Heart left ventricle (tissue), 16 donors: ENCODE data around the gene NIP7. TPM values are rescaled to one million over a fixed set of nuclear protein-coding genes. Genes with fewer than 3 reads are reported as not detected.

Source experiments
- ATAC-seq, 4 donors: fragments of 200-7000 bp; cut with Tn5 transposase; one replicate each; pipeline ENCODE4 v1.9.1; 2020 to 2022; ENCODE audit warnings: moderate library complexity in 4 of 4, mild to moderate bottlenecking in 3 of 4, moderate number of reproducible peaks in 1 of 4
- DNase-seq, 5 donors: peaks; one replicate each; pipeline ENCODE4 v3.0.0-alpha.2; 2020
- H3K27ac ChIP-seq, 12 donors: fragments of 200-600 bp; sonication (generic) in 4 of 12; one replicate each; pipeline versions ENCODE4 v1.5.0 to v1.8.0; 2016 to 2022; ENCODE audit warnings: mild to moderate bottlenecking in 2 of 12
- H3K27me3 ChIP-seq, 9 donors: fragments of 200-600 bp; sonication (generic) in 2 of 9; one replicate each; pipeline versions ENCODE4 v1.5.1 to v1.8.0; 2016 to 2022; ENCODE audit warnings: mild to moderate bottlenecking in 3 of 9
- H3K36me3 ChIP-seq, 9 donors: fragments of 200-600 bp; sonication (generic) in 2 of 9; one replicate each; pipeline versions ENCODE4 v1.5.0 to v1.8.0; 2018 to 2022; ENCODE audit warnings: mild to moderate bottlenecking in 2 of 9
- H3K4me1 ChIP-seq, 12 donors: fragments of 200-600 bp; sonication (generic) in 4 of 12; one replicate each; pipeline versions ENCODE4 v1.5.0 to v1.8.0; 2016 to 2022; ENCODE audit warnings: mild to moderate bottlenecking in 3 of 12
- H3K4me3 ChIP-seq, 12 donors: fragments of 200-600 bp; sonication (generic) in 4 of 12; one replicate each; pipeline versions ENCODE4 v1.5.0 to v1.8.0; 2017 to 2022; ENCODE audit warnings: mild to moderate bottlenecking in 9 of 12, moderate library complexity in 4 of 12
- H3K9me3 ChIP-seq, 12 donors: fragments of 200-600 bp; sonication (generic) in 4 of 12; one replicate each; pipeline versions ENCODE4 v1.5.0 to v1.8.0; 2016 to 2022; ENCODE audit warnings: mild to moderate bottlenecking in 1 of 12
- CTCF ChIP-seq, 12 donors: fragments of 200-600 bp; sonication (generic) in 4 of 12; IDR thresholded peaks; one replicate each; pipeline versions ENCODE4 v1.5.0 to v1.8.0; 2018 to 2022; ENCODE audit warnings: antibody characterized with exemption in 12 of 12, mild to moderate bottlenecking in 5 of 12
- POLR2A ChIP-seq, 2 donors: fragments of 450-650 bp; IDR thresholded peaks; one replicate each; pipeline ENCODE4 v1.6.1; 2017; ENCODE audit warnings: antibody characterized with exemption in 2 of 2, mild to moderate bottlenecking in 2 of 2, moderate library complexity in 2 of 2
- WGBS, 4 donors: extraction: QIAGEN DNeasy Blood & Tissue Kit in 2 of 4; methylation state at CpG; one replicate each; pipeline versions ENCODE4 v1.1.5 to v1.1.7; 2013 to 2018; 5-methylcytosine and 5-hydroxymethylcytosine counted together
- intact Hi-C, 10 donors: fragments of 100-400 bp; cut with DNase I; formaldehyde crosslinking; loops; one replicate each; pipeline versions ENCODE4 v1.11.1 to v1.14.2; 2022
- polyA plus RNA-seq, 2 donors: library from polyadenylated mRNA; stranded (reverse); fragments of 200-250 nt; gene quantifications; one replicate each; pipeline ENCODE4 v1.2.3, GENCODE V29; 2013
- total RNA-seq, 9 donors: library from RNA; depleted of rRNA in 2 of 9; stranded (reverse); fragments of >200 nt in 2 of 9; fragmentation: NEBNext Ultra II Directional in 3 of 9; extraction: Animal tissue kit (Norgen Biotek cat#: 25700) in 3 of 9; gene quantifications; one replicate each; pipeline versions ENCODE4 v1.1.0 to v1.2.4, GENCODE V29; 2016 to 2023
- donor health status: ischemic (EF 13 %, LVEDD 7.1; RV severe dilation, severe dysfunction).
- donor health status: healthy with polysubstance abuse.
- donor health status: DM: no; HTN: yes; CAD: no.
- donor health status: DM: no; HTN: no; CAD: no.
- donor health status: ischemic (EF 25% LVEDD 6.9; RV normal size, moderate dysfunction).
- donor health status: ischemic (EF 25% LVEDD 5.7; RV mildly dilated, moderate dysfunction).
- donor health status: healthy.
- donor health status: DM: yes; HTN: yes; CAD: no.
- donor health status: ischemic (EF 35%, LVEDD 5.7; RV mildly dilated, moderate dysfunction).
- donor health status: nonischemic (EF 11% LVEDD 7.7; RV severe dilation, severe dysfunction).
- donor health status: DM: yes; HTN: yes; CAD: no.
- donor health status: PGD.
- donor health status: ischemic (EF 29% LVEDD 5.4; RV normal size, mild dysfunction).
- donor health status: nonischemic (EF 23%, LVEDD 6.1; RV moderate dilation, normal function).

NIP7 gene
- total and polyA plus RNA-seq, 11 donors = 4.7 to 13.9 (median 10.3) TPM

GRCh38 chr16:69321080-69321479 lies 18.5 kb upstream of the NIP7 start:
- Histone ChIP-seq H3K36me3 (peaks cover 5 to 100% (median 98%) of the 10 kb centered on the region in 9 donors), H3K4me3 (no peak overlapping the region), H3K4me1 (peaks cover 0 to 14% (median 2%) of the 10 kb centered on the region in 12 donors), H3K9me3 (no peaks in the 10 kb centered on the region), H3K27me3 (no peaks in the 10 kb centered on the region), H3K27ac (no peak overlapping the region)
- WGBS, 4 donors = 84 to 93% (median 93%) methylated on average over 10 to 22 of the region's 22 CpGs
- DNase-seq (peak in 1 of 5 donors; percentile 15), ATAC-seq (no peak)
- intact Hi-C loops = no loop called here
- TF ChIP-seq CTCF (IDR thresholded peaks at IDR 0.05) (no peak), POLR2A (IDR thresholded peaks at IDR 0.05) (no peak)

DNA sequence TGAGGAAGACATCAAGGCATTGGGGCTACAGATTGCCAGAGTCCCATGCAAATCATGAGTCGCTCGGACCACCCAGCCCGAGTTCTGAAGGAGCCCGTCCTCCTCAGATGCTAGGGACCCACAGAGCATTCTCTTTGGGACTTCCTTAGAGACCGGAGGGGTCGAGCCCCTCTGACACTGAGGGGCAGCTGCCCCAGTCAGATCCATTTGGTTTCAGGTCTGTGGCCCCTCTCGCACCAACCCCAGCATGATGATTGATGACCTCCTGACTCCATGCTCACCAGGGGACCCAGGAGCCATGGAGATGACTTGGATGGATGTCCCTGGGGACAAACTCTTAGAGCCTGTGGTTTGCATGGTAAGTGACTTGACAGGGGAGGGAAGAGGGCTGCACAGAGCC lies 17.2 kb upstream of the NIP7 start:
- Histone ChIP-seq H3K4me3 (no peak overlapping the region), H3K36me3 (peaks cover 5 to 98% (median 89%) of the 10 kb centered on the region in 9 donors), H3K27me3 (no peaks in the 10 kb centered on the region), H3K27ac (no peak overlapping the region), H3K9me3 (no peaks in the 10 kb centered on the region), H3K4me1 (peaks cover 0 to 27% (median 10%) of the 10 kb centered on the region in 12 donors)
- 92 to 99% (median 92%) methylated on average over 7 of the region's 7 CpGs for WGBS, 4 donors
- ATAC-seq (no peak), DNase-seq (peak in 1 of 5 donors; percentile 8)
- intact Hi-C loops = no loop called here
- TF ChIP-seq POLR2A (IDR thresholded peaks at IDR 0.05) (no peak), CTCF (IDR thresholded peaks at IDR 0.05) (no peak)

DNA sequence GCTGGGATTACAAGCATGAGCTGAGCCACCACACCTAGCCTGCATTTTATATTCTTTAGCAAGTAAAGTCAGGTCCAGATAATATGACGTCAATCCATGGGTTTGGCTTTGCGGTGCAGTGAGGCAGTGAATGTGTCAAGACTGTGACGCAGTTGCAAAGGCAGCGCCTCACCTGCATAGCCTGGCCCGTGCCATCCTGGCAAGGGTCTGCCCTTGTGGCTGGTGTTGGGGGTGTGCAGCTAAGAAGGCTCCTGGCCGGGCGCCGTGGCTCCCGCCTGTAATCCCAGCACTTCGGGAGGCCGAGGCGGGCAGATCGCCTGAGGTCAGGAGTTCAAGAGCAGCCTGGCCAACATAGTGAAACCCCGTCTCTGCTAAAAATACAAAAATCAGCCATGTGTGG lies 16.2 kb upstream of the NIP7 start:
- no peaks in the 10 kb centered on the region for H3K27me3 ChIP-seq
- no peak overlapping the region for H3K27ac ChIP-seq
- peaks cover 5 to 98% (median 89%) of the 10 kb centered on the region in 9 donors for H3K36me3 ChIP-seq
- ATAC-seq = no peak
- intact Hi-C loops = no loop called here
- DNase-seq = no peak
- WGBS, 4 donors = 90 to 98% (median 94%) methylated on average over 13 to 14 of the region's 14 CpGs
- no peaks in the 10 kb centered on the region for H3K9me3 ChIP-seq
- H3K4me1 ChIP-seq = peaks cover 0 to 38% (median 13%) of the 10 kb centered on the region in 12 donors
- no peak overlapping the region for H3K4me3 ChIP-seq
- TF ChIP-seq POLR2A (IDR thresholded peaks at IDR 0.05) = no peak
- TF ChIP-seq CTCF (IDR thresholded peaks at IDR 0.05) = no peak

DNA sequence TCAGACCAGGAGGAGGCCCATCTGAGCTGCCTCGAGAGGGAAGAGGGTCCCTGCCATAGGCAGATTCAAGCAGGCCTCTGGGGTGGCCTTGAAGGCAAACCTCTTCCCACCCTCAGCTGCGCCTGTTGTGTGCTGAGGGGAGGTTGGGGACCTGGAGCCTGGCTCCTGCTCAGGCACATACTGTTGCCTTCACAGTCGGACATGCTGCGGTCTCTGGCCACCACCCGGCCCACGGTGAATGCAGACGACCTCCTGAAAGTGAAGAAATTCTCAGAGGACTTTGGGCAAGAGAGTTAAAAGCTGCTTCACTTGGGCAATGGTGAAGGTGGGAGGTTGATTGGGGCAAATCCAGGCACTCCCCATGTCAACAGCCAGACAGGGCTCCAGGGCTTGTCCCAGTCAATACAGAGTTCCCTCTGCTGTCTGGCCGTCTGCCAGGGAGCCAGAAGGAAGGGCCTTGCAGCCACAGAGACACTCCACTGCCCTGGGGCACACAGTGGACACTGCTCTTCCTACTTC lies 15.5 kb upstream of the NIP7 start:
- H3K36me3 ChIP-seq = peaks cover 5 to 97% (median 87%) of the 10 kb centered on the region in 9 donors
- 76 to 83% (median 77%) methylated on average over 8 of the region's 8 CpGs for WGBS, 4 donors
- TF ChIP-seq CTCF (IDR thresholded peaks at IDR 0.05) (no peak), POLR2A (IDR thresholded peaks at IDR 0.05) (no peak)
- intact Hi-C loops = no loop called here
- peak; percentile 52 to 83 (median 73) for DNase-seq
- no peak overlapping the region for H3K4me3 ChIP-seq
- peak in 3 of 4 donors; percentile 57 to 66 (median 63) for ATAC-seq
- H3K27me3 ChIP-seq = no peaks in the 10 kb centered on the region
- H3K4me1 ChIP-seq = peaks cover 3 to 44% (median 20%) of the 10 kb centered on the region in 12 donors
- H3K9me3 ChIP-seq = no peaks in the 10 kb centered on the region
- no peak overlapping the region for H3K27ac ChIP-seq
